Measurements from ENCODE around the gene SLC25A48.
"Not testable (repeated sequence)": the region's sequence is repeated elsewhere in the genome, so short reads cannot be mapped to it uniquely, and the experiment has no call there.

SLC25A48 gene

DNA sequence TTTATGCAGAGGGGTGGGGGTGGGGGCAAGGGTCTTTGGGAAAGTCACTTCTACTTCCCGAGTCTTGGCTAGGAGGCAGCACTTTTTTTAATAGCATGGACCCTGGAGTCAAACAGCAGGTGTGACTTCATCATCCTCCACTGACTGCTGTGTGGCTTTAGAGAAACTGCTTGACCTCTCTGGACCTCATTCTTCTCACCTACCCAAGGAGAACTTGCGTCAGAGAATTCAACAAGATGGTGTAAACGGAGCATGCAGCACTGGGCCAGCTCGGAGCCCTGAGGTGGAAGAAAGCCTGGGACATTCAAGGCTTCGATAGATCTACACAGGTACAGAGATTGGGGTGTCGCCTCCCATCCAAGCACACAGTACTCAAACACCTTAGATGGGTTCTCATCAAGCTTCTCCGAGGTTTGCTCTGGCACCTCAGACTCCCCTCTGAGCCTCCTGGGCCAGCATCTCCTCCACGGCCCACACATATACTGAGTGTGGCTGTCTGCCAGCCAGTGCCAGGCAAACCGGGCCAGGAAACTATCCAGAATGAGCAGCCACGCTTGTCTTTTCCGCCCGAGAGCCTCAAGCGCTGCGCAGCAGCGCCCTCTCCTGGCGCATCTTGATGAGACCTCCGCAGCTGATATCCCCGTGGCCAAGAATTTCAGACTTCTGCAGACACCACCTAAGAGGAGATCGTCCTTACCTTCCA, 4.6 kb upstream of the SLC25A48 start:
- in situ Hi-C loops (cut with MboI; ENCODE audit: low sequenced_read_pairs) = no loop called here

GRCh38 chr5:135830384-135830700, 4.1 kb upstream of the SLC25A48 start:
- in situ Hi-C loops (cut with MboI; ENCODE audit: low sequenced_read_pairs) = no loop called here

- in situ Hi-C loops (cut with MboI; ENCODE audit: low sequenced_read_pairs) = no loop called here
Measured at GRCh38 chr5:135830876-135831275, 3.6 kb upstream of the SLC25A48 start.

GRCh38 chr5:135831439-135831838, 3.0 kb upstream of the SLC25A48 start:
- in situ Hi-C loops (cut with MboI; ENCODE audit: low sequenced_read_pairs) = no loop called here

DNA sequence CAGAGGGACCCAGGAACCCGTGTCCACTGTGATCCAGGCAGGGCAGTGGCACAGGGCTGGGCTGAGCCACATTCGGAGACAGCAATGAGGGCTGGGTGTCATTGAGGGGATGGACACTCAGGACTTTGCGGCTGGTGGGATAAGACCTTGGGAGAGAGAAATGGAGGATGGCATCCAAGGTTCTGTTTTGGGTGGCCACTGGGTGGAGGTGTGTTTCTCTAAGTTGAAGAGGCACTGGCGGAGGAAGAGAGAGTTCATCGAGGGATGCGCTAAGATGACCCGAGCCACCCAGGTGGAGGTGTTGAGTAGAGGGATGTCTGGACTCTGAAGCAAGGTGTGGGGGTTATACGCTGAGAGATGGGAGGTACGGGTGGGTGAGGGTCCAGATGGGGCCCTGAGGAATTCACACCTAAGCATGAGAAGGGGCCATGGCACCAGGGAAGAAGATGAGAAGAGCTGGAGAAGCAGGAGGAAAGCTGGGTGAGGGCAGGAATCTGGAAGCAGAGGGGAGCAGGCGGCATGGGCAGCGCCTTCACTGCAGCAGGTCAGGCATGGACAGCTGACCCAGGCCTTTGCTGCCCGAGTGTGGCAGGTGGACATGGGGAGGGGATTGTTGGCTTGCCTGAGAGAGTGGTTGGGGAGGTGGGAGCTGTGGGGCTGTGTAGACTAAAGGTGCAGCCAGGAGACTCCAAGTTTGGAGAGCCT, 2.5 kb upstream of the SLC25A48 start:
- in situ Hi-C loops (cut with MboI; ENCODE audit: low sequenced_read_pairs) = no loop called here

DNA sequence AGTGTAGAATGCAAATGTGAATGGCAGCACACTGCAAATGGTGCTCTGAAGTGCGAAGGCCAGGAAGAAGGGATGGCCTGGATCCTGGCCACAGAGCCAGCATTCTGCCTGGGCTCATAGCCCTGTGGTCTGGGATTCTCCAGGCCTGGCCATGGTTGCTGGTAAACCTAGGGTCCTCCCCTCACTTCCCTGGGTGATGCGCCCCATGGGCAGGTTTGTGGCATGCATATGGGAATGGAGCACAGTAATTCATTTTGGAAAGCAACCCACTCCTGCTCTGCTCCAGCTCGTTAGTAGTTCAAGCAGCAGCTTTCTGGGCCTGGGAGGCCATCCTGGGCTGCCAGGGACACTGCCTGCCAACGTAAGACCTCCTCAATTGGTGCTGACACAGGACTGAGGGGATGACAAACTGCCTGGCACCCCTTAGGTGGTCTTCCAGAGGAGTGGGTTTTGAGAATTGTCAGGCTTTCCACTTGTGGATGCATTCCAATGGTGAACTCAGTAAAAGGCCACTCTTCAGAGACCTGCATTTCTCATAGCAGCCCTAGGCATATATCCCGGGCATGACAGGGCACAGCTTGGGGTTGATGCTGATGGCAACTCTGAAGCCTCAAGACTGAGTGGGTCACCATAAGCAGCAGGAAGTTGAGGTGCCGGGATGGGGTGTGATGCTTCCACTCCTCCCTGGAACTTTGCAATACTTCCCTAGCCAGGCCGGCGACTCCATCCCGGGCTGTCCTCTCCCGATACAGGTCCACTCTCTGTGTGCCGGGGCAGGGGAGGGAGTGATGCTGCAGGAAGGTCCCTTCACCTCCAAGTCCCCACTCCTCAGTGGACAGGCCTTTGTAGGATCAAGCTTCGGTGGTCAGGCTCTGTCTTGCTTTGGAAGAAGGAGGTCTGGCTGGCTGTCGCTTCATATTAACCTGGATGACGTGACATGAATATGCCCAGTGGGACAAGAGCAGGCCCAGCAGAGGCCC, 1.2 kb upstream of the SLC25A48 start:
- in situ Hi-C loops (cut with MboI; ENCODE audit: low sequenced_read_pairs) = no loop called here

DNA sequence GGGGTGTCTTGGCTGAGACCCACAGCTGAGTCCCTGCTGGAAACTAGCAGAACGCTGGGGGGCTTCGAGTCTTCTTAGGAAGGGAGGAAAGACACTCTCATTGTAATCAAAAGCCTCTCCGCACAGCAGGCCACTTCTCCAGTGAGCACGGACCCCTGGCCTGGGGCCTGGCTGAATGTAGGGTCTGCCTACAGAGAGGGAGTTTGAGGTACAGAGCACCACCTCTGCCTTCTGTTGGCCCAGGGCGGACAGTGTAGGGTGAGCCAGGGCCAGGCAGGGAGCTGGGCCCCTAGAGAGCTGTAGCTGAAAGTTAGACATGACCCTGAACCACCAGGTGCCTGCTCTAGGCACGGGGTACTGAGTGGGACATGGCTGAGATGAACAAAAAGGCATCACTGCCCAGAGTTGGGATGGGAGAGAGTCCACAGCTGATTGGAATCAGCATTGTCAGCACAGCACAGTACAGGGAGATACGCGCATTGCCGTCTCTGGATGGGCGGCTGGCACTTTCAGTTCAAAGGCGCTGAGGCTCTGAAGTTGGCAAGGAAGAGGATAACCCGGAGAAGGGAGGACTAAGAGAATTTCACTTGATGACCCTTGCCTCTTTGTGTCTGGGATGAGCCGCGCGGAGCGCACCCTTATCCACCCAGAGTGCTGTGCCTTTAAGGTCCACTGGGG, 363 bp upstream of the SLC25A48 start:
- in situ Hi-C loops (cut with MboI; ENCODE audit: low sequenced_read_pairs) = no loop called here

GRCh38 chr5:135835766-135836165, 1.3 kb downstream of the SLC25A48 start:
- in situ Hi-C loops (cut with MboI; ENCODE audit: low sequenced_read_pairs) = no loop called here

DNA sequence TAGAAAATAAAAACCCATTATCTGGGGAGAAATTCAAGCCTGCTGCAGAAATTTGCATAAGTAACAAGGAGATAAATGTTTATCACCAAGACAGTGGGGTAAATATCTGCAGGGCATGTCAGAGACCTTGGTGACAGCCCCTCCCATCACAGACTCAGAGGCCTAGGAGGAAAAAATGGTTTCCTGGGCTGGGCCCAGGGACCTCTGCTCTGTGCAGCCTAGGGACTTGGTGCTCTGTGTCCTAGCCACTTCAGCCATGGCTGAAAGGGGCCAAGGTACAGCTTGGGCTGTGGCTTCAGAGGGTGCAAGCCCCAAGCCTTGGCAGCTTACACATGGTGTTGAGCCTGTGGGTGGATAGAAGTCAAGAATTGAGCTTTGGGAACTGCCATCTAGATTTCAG, 3.9 kb downstream of the SLC25A48 start:
- in situ Hi-C loops (cut with MboI; ENCODE audit: low sequenced_read_pairs) = not testable (repeated sequence)

- in situ Hi-C loops (cut with MboI; ENCODE audit: low sequenced_read_pairs) = no loop called here
Measured at GRCh38 chr5:135839566-135839965, 5.1 kb downstream of the SLC25A48 start.

DNA sequence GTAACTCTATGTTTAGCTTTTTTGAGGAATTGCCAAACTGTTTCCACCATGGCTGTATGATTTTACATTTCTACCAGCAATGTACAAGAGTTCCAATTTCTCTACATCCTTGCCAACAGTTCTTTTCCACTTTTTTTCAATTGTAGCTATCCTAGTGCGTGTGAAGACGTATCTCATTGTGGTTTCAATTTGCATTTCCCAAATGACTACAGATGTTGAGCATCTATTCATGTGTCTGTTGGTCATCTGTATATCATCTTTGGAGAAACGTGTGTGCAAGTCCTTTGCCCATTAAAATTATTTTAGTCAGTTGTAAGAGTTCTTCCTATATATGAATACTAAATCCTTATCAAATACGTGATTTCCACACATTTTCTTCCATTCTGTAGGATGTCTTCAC, 6.5 kb downstream of the SLC25A48 start:
- in situ Hi-C loops (cut with MboI; ENCODE audit: low sequenced_read_pairs) = no loop called here

DNA sequence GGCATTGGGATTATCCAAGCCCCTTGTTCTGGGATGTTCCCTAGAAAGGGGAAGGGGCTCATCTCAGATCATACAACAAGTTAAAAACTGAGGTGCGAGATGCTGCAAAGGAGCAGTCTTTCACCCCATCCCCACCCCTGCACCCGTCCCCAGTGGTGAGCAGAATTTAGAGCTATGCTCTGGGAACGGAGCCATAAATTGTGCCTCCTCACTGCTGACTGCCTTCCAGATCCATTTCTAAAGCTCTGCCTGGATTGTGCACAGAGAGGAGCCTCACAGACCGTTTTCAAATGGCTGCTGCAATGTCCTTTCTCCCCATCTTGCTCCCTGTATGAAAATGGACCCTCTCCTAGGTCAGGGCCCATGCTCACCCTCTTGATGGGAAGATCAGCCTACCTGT, 8.3 kb downstream of the SLC25A48 start:
- in situ Hi-C loops (cut with MboI; ENCODE audit: low sequenced_read_pairs) = no loop called here

GRCh38 chr5:135843571-135844337, 9.3 kb downstream of the SLC25A48 start:
- in situ Hi-C loops (cut with MboI; ENCODE audit: low sequenced_read_pairs) = no loop called here

DNA sequence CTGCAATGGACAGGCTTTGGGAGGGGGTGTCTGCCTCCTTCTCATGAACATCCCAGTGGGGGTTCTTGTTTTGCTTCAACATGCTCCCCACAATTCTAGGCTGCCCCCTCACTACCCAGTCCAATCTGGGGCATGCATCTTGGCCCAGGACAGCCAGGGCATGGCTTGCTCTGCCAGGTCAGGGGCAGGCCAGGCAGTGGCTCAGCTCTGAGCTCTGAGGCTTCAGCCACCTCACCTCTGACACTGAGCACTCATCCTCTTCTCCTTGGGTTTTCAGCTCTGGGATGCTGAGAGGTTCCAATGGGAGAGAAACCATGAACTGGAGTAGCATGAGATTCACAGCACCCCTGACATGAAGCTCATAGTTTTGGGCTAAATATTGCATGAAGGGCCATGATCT, 11.8 kb downstream of the SLC25A48 start:
- in situ Hi-C loops (cut with MboI; ENCODE audit: low sequenced_read_pairs) = no loop called here

GRCh38 chr5:135847976-135848375, 13.5 kb downstream of the SLC25A48 start:
- in situ Hi-C loops (cut with MboI; ENCODE audit: low sequenced_read_pairs) = no loop called here

GRCh38 chr5:135850231-135850630, 15.8 kb downstream of the SLC25A48 start:
- in situ Hi-C loops (cut with MboI; ENCODE audit: low sequenced_read_pairs) = no loop called here

DNA sequence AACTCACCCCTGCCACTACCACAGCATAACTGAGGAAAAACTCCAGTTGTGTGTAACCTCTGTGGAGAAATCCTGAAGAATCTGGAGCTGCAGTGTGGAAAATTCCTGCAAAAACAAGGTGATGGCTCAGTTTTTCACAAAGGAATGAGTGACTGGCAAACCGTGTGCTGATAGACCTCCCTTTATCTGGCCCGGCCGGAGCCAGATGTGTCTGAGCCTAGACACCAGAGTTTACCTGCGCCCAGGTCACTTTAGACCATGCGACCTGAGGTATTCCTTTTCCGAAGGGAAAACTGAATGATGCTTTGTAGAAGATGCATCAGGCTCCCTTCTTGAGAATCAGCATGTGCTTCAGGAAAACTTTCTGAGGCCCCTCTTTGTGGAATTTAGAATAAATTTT, 16.2 kb downstream of the SLC25A48 start:
- in situ Hi-C loops (cut with MboI; ENCODE audit: low sequenced_read_pairs) = no loop called here

- in situ Hi-C loops (cut with MboI; ENCODE audit: low sequenced_read_pairs) = no loop called here
Measured at GRCh38 chr5:135851186-135851914, 16.9 kb downstream of the SLC25A48 start.
